PFSK-1 (cell line): ENCODE measurements around the gene CXCR6.

ENCODE experiments used
- FOXP2 ChIP-seq: optimal IDR thresholded peaks from 2 replicates; pipeline ENCODE3; 2011; ENCODE audit warnings: borderline replicate concordance, control low read depth, inconsistent platforms; ENCODE audit not compliant: insufficient read depth; ENCODE audit errors: extremely low read length, extremely low read depth
- POLR2AphosphoS5 ChIP-seq: IDR thresholded peaks from 2 replicates; pipeline ENCODE4 v1.6.1; 2012; ENCODE audit warnings: low read depth, mild to moderate bottlenecking, control low read depth, low read length, moderate library complexity
- REST ChIP-seq, 2 experiments: IDR thresholded peaks; 2 replicates each; pipeline versions ENCODE4 v1.6.1 to v1.8.0; 2011 to 2012; ENCODE audit warnings: low read depth in 2 of 2, low read length in 2 of 2, control low read depth in 1 of 2, inconsistent platforms in 1 of 2, mild to moderate bottlenecking in 1 of 2, moderate library complexity in 1 of 2; ENCODE audit not compliant: insufficient read depth in 1 of 2
- SIN3A ChIP-seq: IDR thresholded peaks from 2 replicates; pipeline ENCODE4 v1.6.1; 2012; ENCODE audit warnings: mild to moderate bottlenecking, low read length, moderate library complexity, borderline replicate concordance; ENCODE audit not compliant: insufficient read depth
- TAF1 ChIP-seq: IDR thresholded peaks from 2 replicates; pipeline ENCODE4 v1.6.1; 2012; ENCODE audit warnings: low read length, control low read depth, borderline replicate concordance; ENCODE audit not compliant: insufficient read depth

DNA sequence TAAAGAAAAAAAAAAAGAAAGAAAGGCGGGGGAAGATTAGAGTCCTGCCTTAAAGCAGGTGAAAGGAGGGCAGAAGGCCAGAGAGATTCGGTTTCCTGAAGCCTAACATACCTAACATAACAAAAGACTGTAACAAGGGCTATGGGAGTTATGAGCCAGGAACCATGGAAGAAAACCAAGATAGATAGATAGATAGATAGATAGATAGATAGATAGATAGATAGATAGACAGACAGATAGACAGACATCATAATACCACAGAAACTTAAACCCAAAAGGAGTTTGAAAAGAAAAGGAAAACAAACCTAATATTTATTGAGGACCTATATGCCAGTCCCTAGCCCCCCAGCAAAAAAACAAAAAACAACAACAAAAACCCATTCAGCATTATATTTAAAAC lies 54.7 kb downstream of the CXCR6 start:
- TF ChIP-seq POLR2AphosphoS5 (no peak), REST (IDR thresholded peaks at IDR 0.05; ENCODE audit: insufficient read depth in 1 of 2, low read depth in 2 of 2, low read length in 2 of 2) (no peak), TAF1 (no peak), SIN3A (no peak), FOXP2 (no peak)
